Vagina (tissue), 2 donors: ENCODE results near the gene AKAP3.

Source experiments
- CTCF ChIP-seq, 3 experiments: fragments of 450-650 bp in 2 of 3; fragments of 200-600 bp in 1 of 3; sonication (generic) in 1 of 3; IDR thresholded peaks; one replicate each; pipeline ENCODE4 v1.5.1; 2017 to 2019; ENCODE audit warnings: antibody characterized with exemption in 3 of 3, mild to moderate bottlenecking in 2 of 3, moderate library complexity in 2 of 3
- POLR2A ChIP-seq, 2 donors: fragments of 450-650 bp; IDR thresholded peaks; one replicate each; pipeline ENCODE4 v1.6.1; 2017; ENCODE audit warnings: antibody characterized with exemption in 2 of 2, mild to moderate bottlenecking in 2 of 2, moderate library complexity in 2 of 2

GRCh38 chr12:4604684-4605193 lies 44.1 kb downstream of the AKAP3 start:
- TF ChIP-seq CTCF (IDR thresholded peaks at IDR 0.05) (peak; percentile 65 to 92 (median 82)), POLR2A (IDR thresholded peaks at IDR 0.05) (no peak)
